Gastroesophageal sphincter (tissue), 3 donors: Measurements from ENCODE around the gene PEX26.

Experiments used
- CTCF ChIP-seq, 4 experiments: fragments of 200-600 bp in 2 of 4; fragments of 450-650 bp in 2 of 4; sonication (generic) in 1 of 4; IDR thresholded peaks; one replicate each; pipeline ENCODE4 v1.5.1; 2017 to 2019; ENCODE audit warnings: antibody characterized with exemption in 4 of 4, mild to moderate bottlenecking in 2 of 4, moderate library complexity in 2 of 4
- EP300 ChIP-seq: sonication (generic); formaldehyde crosslinking; IDR thresholded peaks from one replicate; pipeline ENCODE4 v1.6.1; 2017; ENCODE audit warnings: antibody characterized with exemption, mild to moderate bottlenecking
- POLR2A ChIP-seq, 2 donors: fragments of 450-650 bp; IDR thresholded peaks; one replicate each; pipeline ENCODE4 v1.6.1; 2017; ENCODE audit warnings: antibody characterized with exemption in 2 of 2, mild to moderate bottlenecking in 2 of 2, moderate library complexity in 1 of 2

- TF ChIP-seq CTCF (IDR thresholded peaks at IDR 0.05), result no peak
- no peak for TF ChIP-seq POLR2A (IDR thresholded peaks at IDR 0.05)
- TF ChIP-seq EP300, result no peak
Observed at GRCh38 chr22:18088825-18089568, 11.2 kb downstream of the PEX26 start.
